HT-29 (cell line): ENCODE data around the gene IL36A. TPM values are rescaled to one million over a fixed set of nuclear protein-coding genes. Genes with fewer than 3 reads are reported as not detected.

Experiments used
- DNase-seq: peaks from one replicate; pipeline ENCODE4 v3.0.0-alpha.2; 2015; ENCODE audit warnings: low spot score
- total RNA-seq: library from RNA; depleted of rRNA; stranded (reverse); fragments of >200 nt; shearing (Covaris generic); gene quantifications from 2 replicates; pipeline ENCODE4 v1.2.3, GENCODE V29; 2014; rRNA removed

The IL36A gene, protein sequence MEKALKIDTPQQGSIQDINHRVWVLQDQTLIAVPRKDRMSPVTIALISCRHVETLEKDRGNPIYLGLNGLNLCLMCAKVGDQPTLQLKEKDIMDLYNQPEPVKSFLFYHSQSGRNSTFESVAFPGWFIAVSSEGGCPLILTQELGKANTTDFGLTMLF
- total RNA-seq, result not detected in 2 replicates

DNA sequence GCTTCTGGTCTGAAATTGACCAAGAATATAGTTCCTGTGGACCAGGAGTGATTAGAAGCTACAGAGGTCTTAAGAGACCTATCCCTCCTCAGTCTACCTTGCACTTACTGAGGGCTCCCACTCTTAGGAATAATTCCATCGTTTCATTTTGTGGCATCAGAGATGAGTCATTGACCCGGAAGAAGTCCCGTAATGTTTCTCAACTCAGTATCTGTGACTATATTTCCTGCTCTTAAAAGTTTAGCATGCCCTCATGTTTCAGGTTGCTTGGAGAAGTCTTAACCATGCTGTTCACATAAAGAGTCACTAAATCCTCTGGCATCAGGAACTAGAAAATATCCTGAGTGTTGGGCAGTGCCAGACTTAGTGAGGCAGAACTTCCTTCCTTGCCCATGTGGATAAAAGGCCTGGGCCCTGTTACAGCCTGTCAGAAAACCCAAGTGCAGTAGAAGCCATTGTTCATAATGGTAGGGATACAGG, at the start of gene IL36A:
IL36A (plus strand) TSS at position 430 of the 480 bp plus-strand sequence. CDS start 413 bp downstream, outside the sequence.
- no peak for DNase-seq

DNA sequence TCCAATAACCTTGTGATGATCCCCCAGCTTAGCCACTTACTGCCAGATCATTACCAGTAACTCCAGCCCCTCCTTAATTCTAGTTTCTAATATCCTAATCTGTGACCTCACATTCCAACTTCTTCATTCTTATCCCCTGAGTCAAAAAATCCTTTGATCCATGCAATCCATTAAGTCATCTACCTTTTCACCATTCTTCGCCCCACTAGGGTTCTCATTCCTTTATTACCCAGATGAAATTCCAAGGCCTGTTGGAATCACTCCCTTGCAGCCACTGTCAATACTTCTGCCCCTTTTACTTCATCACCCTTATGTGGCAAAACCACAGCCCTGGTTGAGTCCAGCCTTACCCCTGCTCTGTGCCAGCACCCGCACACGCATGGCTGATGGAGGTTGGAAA, 47.7 kb upstream of the IL36A start:
- DNase-seq, result no peak

DNA sequence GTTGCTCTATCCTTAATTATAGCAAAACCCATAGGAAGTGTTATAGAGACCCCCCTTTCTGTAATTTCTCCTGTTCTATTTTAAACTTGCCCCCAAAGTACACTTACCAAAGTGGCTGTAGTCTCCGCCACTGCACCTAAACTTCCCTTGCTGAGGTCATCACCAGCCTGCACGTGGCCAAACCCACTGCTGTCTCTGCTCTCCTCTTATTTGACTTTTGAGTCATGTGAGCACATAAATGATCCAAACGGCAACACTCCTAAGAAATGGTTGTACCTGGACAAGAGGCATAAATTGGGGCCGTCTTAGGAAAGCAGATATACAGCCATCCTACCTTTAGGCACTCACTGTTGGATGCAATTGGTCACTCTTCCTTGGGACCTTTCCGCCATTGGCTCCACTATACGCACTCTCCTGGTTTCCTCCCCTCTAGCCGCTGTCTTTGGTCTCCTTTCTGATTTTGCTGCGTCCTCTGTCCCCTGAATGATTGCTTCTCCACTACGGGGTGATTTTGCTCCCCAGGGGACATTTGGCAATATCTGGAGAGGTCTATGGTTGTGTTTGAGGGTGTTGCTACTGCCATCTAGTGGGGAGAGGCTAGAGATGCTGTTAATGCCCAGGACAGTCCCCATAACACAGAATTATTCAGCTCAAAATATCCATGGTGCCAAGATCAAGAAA, 46.7 kb upstream of the IL36A start:
- DNase-seq, result peak; percentile 79

DNA sequence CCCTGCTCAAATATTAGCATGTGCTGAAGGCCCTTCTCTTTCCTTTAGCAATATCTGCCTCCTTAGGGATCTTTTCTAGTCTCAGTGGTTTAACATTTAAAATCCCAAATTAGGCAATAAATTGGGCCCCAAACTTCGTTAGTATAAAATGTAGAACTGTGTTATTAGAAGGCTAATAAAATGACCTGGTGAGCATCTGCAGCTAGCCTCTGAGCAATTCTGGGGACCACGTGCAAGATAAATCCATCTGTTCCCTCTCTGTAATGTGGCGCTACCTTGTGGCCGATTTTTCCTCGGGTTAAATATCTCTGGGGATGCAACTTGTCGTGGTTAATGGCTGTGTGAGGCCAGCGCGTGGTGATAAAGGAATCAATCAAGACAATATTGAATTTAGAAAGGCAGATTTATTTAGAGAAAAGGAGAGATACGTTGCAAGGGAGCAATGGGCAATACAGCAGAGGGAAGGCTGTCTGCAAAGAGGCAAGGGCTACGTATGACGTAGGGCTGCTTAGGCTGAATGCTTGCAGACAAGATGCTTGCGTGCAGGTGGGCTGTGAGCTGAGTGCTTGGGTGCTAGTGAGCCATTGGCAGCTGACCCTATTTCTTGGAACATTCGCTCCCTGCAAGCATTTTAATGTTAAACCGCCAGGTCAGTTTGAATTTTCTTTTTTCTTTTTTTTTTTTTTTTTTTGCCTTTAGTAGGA, 46.0 kb upstream of the IL36A start:
- peak; percentile 31 for DNase-seq

DNA sequence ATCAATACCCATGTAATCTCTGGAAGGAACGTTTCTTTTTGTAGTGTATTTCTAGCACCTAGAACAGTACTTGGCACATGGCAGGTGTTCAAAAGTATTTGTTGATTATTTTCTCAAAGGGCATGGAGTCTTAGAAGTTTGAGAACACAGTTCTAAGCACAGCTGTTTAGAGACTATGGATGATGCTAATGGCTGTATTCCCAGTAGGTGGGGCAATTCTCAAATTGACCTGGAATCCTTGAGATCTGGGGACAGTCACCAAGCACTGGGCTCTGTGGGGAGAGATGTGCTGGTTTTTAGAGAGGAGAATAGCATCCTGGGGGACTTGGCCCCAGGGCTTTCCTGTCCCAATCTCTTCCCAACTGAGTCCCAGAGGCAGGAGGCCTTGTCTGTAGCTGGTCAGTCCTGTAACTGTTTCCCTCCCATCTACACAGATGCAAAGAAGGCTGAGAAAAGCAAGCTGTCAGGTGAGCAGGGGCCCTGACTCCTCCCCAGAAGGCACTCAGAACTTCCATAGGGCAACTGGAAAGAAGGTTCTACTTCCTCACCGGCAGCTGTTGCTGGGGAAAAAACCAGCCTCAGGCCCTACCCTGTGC, 44.9 kb upstream of the IL36A start:
- peak; percentile 31 for DNase-seq

DNA sequence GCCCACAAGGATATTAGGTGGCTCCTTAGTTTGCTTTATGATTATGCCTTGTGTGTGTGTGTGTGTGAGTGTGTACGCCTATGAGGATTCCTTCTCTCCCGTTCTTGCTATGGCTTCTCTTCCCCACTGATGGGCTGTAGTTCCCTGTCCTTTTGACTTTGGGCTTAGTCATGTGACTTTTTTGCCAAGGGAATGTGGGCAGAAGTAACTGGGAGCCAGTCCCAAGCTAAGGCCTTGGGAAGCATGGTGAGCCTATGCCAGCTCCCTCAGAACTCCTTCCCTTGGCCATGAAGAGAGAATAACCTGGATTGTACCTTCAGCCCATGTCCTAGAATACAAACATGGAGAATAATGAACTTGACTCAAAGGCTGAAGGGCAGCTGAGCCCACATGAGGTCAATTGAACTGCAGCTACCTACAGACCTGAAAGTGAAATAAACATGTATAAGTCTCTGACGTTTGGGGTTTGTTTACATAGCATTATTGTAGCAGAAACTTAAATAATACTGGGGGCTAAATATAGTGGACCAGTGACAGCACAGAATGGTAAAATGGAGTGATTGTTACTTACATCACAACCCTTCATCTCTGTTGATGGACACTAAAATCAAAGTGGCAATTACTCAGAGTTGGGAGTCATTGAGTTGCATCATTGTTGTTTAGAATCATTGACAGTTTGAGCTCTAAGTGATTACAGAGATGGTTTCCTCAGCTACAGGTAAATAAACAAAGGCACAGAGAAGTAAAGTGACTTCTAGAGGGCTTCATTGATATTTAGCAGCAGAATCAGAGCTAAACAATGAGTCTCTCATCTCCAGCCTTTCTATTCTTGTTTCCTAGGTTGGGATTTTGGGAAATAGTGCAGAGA, 42.7 kb upstream of the IL36A start:
- no peak for DNase-seq

DNA sequence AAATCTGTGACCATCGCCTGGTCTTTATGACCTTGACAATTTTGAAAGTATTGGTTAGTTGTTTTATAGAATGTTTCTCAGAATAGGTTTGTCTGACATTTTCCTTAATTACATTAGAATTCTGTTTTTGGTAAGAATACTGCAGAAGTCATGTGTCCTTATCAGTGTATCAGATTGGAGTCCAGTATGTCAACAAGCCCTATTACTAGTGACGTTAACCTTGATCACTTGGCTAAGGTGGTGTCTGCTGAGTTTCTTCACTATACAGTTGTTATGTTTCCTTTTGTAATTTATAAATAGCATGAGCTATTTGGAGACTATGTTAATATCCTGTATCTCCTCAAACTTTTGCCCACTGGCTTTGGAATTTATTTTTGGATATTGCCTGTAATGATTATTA, 38.2 kb upstream of the IL36A start:
- DNase-seq, result no peak

DNA sequence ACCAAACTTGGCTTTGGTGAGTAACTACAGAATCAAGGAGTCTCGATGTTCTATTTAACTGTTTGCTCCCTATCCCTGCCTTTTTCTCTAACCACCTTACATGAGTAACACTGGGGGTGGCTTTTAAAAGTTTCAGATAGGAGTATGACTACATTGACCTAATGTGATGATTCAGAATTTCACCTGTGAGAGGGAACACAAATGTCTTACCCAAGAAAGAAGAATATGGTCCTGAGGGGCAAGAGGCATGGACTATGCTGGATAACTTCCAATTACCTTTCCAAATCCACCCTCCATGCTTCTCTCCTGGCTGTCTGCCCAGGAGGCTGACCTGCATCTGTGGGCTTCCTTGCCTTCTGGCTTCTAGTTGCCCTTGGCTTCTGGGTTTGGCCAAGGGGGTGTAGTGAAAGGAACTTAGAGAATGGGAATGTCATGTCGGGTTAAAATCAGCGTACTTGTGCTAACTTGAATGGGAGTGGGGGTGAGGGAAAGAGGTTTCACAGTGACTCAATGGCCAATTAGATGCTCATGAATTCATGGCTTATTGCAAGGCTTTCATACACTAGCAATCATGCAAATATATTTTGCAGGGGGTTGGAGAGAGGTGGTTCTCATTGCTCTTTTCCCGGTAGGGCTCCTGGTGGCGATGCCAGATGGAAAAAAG, 32.7 kb upstream of the IL36A start:
- DNase-seq, result no peak

DNA sequence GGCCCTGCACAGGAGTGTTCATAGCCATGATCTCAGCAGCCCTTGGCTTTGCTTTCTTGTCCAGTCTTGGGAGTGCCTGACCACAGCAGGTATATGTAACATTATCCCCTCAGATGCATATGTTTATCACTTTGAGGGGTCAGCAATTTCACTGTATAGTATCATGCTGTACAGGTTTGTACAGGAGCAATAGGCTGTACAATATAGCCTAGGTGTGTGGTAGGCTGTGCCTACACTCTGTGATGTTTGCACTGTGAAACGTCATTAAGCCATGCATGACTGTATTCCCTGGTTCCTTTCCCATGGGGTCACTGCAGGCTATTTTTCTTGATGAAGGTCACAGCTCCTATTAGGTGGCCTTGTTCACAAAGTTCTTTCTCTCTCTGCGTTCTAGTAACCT, 32.1 kb upstream of the IL36A start:
- DNase-seq, result no peak

DNA sequence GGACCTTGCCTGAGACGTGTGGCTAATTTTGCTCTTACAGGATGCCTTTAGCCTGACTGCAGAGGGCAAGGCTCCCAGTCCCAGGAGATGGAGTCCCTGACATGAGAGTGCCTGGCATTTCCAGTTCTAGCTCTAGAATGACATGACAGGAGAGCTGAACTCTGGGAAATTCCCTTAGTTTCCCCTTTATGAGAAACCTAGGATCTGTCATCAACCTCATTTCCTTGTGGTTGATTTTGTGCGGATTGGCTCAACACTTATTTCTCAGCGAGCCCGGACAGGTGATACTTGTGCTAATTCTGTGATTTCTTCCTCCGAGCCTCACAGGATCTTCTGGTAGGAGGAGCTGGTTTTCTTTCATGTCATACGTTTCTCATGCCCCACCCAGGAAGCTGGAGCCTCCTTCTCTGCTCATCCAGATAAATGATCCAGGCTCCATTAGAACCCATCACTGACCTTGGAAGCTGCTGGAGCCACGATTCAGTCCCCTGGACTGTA, 27.7 kb upstream of the IL36A start, which contains the start of gene IL36G:
IL36G (plus strand) TSS at position 448 of the 498 bp plus-strand sequence. CDS start 633 bp downstream, outside the sequence.
- no peak for DNase-seq

DNA sequence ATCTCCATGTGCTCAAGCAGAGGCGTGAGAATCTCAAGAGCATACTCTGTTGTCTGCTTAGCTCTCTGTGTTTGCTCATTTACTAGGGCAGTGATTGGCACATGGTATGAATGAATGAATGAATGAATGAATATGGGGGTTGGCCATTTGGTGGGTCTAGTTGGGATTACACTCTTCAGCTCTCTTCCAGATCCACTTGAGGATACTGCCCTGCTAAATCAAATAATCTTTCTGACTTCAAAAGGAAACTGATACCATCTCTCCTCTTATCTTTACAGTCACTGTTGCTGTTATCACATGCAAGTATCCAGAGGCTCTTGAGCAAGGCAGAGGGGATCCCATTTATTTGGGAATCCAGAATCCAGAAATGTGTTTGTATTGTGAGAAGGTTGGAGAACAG, 25.5 kb upstream of the IL36A start:
- no peak for DNase-seq

DNA sequence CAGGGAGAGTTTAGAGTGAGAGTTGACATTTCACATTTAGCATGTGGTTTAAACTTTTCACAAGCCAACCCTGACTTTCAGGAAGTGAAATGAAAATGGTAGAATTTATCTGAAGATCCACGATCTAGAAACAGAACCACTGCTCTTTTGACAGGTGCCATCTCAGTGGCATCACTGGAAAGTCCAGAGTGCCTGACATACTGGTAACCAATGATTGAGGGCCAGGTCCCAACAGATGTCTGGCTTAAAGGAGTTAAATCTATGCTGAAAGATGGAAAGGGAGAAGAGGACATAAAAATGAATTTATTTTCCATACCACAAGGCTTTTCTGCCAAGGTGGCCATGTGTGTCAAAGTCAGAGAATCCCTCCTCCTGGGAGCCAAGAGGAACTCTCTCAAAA, 24.7 kb upstream of the IL36A start:
- no peak for DNase-seq

DNA sequence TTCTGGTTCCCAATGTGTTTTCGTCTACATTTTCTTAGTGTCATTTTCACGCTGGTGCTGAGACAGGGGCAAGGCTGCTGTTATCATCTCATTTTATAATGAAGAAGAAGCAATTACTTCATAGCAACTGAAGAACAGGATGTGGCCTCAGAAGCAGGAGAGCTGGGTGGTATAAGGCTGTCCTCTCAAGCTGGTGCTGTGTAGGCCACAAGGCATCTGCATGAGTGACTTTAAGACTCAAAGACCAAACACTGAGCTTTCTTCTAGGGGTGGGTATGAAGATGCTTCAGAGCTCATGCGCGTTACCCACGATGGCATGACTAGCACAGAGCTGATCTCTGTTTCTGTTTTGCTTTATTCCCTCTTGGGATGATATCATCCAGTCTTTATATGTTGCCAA, 20.2 kb upstream of the IL36A start:
- DNase-seq, result no peak

DNA sequence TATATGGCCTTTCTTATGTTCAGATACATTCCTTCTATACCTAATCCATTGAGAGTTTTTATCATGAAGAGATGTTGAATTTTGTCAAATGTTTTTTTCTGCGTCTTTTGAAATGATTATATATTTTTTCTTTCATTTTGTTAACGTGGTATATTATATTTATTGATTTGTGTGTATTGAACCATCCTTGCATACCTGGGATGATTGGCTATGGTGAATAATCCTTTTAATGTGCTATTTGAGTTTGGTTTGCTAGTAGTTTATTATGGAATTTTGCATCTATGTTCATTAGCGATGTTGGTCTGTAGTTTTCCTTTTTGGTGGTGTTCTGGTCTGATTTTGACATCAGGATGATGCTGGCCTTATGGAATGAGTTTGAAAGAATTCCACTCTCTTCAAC, 15.6 kb upstream of the IL36A start:
- DNase-seq, result no peak

DNA sequence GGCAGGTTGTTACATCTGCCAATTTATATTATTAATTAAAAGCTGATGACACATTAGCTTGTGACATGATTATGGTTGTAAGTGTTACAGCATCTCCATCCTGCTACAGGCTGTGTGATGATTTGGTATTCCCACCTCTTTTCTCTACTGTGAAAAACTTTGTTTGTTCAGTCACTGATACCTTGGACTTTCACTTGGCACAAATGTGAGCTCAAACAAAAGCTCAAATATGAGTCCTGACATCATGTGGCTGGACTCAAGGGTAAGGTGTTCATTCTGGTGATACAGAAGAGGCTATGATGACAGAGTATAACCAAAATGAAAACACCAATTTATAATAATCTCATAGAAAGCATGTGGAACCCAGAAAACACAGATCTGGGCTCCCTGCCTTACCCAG, 11.4 kb upstream of the IL36A start:
- DNase-seq, result no peak

DNA sequence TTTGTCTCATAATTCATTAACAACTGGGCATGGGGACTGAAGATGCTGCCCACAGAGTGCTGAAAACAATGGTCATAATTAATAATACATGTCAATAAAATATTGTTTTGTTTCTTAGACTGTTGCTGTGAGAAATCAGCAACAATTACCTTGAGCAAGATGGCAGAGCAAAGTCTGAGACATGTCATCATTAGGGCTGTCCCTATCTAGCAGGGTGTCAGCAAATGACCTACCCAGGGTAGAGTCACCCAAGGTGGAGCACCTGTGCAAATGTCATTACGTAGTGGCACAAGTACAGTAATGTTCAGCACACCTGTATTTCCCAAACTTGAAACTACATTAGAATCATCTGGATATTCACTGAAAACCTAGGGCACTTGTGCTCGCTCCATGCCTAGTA, 10.6 kb upstream of the IL36A start:
- no peak for DNase-seq

DNA sequence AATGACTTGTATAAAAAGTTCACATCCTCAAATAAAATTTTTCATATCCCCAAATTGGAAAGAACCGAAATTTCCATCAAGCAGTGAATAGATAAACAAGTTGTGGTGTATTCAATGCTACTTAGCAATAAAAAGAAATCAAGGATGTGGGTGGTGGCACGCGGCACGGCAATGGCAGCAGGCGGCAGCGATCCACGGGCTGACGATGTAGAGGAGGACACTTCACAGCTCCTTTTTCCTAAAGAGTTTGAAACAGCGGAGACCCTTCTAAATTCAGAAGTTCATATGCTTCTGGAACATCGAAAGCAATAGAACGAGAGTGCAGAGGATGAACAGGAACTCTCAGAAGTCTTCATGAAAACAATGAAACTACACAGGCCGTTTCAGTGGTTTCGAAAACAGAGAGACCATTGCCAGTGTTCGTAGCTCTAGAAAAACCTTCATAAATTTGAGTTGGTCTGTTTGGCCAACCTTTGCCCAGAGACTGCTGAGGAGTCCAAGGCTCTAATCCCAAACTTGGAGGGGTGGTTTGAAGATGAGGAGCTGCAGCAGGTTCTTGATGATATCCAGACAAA, 9.8 kb upstream of the IL36A start:
- DNase-seq, result no peak

DNA sequence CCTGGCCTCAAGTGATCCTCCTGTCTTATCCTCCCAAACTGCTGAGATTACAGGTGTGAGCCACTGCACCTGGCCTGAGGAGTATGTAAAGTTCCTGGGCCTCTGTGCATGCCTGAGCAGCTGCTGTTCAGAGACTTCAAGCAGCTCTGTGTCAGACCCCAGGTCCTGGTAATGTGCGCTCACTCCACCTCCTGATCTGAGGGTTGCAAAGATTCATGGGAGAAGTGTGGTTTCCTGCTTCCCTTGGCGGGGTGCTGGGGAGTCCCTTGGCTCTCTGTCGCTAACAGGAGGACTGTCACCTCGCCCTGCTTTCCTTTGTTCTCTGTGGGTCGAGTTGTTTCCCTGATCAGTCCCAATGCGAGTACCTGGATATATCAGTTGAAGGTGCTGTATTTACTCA, 8.6 kb upstream of the IL36A start:
- no peak for DNase-seq

DNA sequence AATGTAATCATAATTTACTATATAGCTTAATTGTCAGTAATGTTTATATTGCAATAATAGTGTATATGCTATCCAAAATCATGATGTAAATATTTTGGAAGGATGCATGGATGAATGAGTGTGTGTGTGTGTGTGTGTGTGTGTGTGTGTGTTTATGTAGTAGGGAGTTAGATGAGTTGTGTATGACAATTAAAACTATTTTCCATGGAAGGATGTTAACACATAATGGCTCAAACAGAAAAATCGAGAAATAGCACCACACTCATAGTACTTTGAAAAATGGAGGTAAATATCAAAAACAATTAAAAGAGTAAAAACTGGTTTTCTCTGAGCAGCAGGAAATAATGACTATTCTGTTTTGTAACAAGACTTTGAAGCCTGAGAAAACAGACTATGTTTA, 8.1 kb upstream of the IL36A start:
- no peak for DNase-seq

DNA sequence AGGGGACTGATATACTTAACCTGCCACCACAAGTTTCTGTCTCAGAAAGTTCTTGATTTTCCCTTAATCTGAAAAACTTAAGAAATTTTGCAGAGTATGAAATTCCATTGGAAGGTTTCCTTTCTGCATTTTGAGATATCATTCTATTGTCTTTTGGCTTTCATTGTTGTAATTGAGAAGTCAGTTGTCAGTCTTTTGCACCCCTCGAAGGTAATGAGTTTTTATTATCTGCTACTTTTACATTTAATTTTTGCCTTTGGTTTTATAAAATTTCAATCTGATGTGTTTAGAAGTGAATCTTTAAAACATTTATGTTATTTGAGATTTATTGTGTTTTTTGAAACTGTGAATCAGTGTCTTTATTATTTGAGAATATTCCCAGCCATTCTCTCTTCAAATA, 4.8 kb upstream of the IL36A start:
- DNase-seq, result no peak
